ENCODE measurements around the gene LDLR.
"Not testable (repeated sequence)": the region's sequence is repeated elsewhere in the genome, so short reads cannot be mapped to it uniquely, and the experiment has no call there.

LDLR gene

DNA sequence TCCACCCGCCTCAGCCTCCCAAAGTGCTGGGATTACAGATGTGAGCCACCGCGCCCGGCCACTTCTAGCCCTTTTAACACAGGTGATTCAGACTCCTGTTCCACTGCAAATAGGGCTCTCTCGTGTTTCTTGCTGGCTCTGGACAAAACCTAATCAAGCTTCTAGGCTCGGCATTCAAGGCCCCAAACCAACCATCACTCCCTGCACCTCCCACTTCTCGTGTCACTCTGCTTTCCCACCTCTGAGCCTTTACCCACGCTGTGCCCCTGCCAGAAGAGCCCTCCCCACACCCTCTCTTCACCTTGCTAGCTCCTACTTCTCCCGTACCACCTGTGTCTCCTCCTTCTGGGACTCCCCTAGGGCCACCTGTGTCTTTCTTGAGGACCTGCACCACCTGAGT lies 88.3 kb downstream of the LDLR start:
- no peak for DNase-seq

DNA sequence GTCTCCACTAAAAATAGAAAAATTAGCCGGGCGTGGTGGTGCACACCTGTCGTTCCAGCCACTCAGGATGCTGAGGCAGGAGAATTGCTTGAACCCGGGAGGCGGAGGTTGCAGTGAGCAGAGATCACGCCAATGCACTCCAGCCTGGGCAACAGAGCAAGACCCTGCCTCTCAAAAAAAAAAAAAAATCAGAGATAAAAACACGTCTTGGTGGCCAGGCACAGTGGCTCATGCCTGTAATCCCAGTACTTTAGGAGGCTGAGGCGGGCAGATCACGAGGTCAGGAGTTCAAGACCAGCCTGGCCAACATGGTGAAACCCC lies 89.8 kb downstream of the LDLR start:
- DNase-seq, result not testable (repeated sequence)

DNA sequence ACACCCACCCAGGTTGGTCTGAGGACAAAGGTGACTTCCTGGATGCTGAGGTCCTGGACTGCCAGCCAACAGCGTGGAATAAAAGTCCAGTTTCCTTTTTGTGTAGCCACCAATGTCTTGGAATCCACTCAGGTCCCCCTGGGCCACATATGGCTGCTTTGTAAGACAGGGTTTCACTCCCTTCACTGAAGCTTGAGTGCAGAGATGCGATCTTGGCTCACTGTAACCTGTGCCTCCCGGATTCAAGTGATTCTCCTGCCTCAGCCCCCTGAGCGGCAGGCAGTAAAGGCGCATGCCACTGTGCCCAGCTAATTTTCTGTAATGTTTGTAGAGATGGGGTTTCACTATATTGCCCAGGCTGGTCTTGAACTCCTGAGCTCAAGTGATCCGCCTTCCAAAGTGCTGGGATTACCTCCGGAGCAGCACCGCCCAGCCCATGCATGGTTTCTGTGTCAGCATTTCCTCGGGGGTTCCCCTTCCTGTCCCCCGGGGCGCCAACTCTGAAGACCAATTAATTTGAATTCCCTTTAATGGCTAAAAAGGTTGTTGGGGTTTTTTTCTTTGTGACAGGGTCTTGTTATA lies 90.5 kb downstream of the LDLR start:
- DNase-seq, result no peak

DNA sequence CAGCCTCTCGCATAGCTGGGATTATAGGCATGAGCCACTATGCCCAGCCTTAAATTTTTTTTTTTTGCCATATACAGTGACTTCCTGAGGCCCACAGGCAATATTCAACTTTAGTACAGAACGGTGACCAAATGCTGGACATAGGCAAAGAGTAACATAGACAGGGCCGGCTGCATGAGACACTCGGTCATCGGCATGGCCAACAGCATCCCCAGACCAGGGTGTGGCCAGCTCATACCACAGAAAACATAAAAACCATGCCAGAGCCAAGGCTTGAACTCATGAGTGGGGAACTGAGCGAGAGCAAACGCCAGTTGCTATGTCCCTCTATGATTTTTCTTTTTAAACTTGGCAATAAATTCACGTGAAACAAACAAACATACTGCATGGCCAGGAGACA lies 91.1 kb downstream of the LDLR start:
- DNase-seq, result no peak

DNA sequence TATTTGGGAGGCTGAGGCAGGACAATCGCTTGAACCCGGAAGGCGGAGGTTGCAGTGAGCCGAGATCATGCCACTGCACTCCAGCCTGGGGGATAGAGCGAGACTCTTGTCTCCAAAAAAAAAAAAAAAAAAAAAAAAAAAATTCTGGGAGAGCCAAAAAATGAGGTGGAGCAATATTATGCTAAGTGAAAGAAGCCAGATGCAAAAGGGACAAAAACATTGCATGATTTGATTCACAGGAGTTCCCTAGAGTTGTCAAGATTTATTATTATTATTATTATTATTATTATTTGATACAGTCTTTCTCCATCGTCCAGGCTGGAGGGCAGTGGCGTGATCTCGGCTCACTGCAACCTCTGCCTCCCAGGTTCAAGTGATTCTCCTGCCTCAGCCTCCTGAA lies 91.7 kb downstream of the LDLR start:
- not testable (repeated sequence) for DNase-seq

DNA sequence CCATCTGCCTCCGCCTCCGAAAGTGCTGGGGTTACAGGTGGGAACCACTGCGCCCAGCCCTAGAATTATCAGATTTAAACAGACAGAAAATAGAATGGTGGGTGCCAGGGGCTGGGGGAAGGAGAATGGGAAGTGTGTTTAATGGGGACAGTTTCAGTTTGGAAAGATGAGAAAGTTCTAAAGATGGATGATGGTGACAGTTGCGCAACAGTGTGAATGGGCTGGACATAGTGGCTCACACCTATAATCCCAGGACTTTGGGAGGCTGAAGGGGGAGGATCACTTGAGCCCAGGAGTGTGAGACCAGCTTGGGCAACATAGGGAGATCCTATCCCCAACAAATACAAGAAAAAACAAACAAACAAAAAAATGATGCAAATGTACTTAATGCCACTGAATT lies 92.2 kb downstream of the LDLR start:
- no peak for DNase-seq

Measured in NCI-H1930 (cell line).